Right lobe of liver (tissue), 6 donors: Measurements from ENCODE around the gene NCLN. TPM values are rescaled to one million over a fixed set of nuclear protein-coding genes. Genes with fewer than 3 reads are reported as not detected.

Experiments
- ATAC-seq, 4 donors: fragments of 200-7000 bp; cut with Tn5 transposase; one replicate each; pipeline ENCODE4 v1.9.1; 2020; ENCODE audit warnings: mild to moderate bottlenecking in 4 of 4, moderate library complexity in 4 of 4
- DNase-seq, 3 donors: peaks; one replicate each; pipeline ENCODE4 v3.0.0-alpha.2; 2020
- H3K27ac ChIP-seq, 3 donors: fragments of 200-600 bp; one replicate each; pipeline ENCODE4 v1.8.0; 2022
- H3K27me3 ChIP-seq, 2 donors: fragments of 200-600 bp; one replicate each; pipeline ENCODE4 v1.8.0; 2022
- H3K36me3 ChIP-seq, 4 donors: fragments of 200-600 bp; sonication (generic) in 1 of 4; one replicate each; pipeline versions ENCODE4 v1.5.1 to v1.8.0; 2017 to 2022; ENCODE audit warnings: control low read depth in 1 of 4
- H3K4me1 ChIP-seq, 4 donors: fragments of 200-600 bp; sonication (generic) in 1 of 4; one replicate each; pipeline versions ENCODE4 v1.5.1 to v1.8.0; 2017 to 2022; ENCODE audit warnings: control low read depth in 1 of 4
- H3K4me3 ChIP-seq, 3 donors: fragments of 200-600 bp; one replicate each; pipeline ENCODE4 v1.8.0; 2022
- H3K9me3 ChIP-seq, 4 donors: fragments of 200-600 bp; sonication (generic) in 1 of 4; one replicate each; pipeline versions ENCODE4 v1.5.1 to v1.8.0; 2017 to 2022; ENCODE audit warnings: control low read depth in 1 of 4
- CTCF ChIP-seq, 4 donors: fragments of 200-600 bp in 3 of 4; fragments of 450-650 bp in 1 of 4; IDR thresholded peaks; one replicate each; pipeline versions ENCODE4 v1.5.1 to v1.8.0; 2016 to 2022; ENCODE audit warnings: antibody characterized with exemption in 4 of 4, mild to moderate bottlenecking in 2 of 4
- POLR2A ChIP-seq: fragments of 450-650 bp; IDR thresholded peaks from one replicate; pipeline ENCODE4 v1.6.1; 2017; ENCODE audit warnings: antibody characterized with exemption, mild to moderate bottlenecking
- WGBS: methylation state at CpG from one replicate; pipeline ENCODE4 v1.1.6; 2018; ENCODE audit warnings: low coverage, low lambda C conversion rate; ENCODE audit not compliant: insufficient coverage; ENCODE audit errors: missing lambda C conversion rate; 5-methylcytosine and 5-hydroxymethylcytosine counted together
- intact Hi-C, 2 donors: fragments of 100-400 bp; cut with DNase I; formaldehyde crosslinking; loops; one replicate each; pipeline versions ENCODE4 v1.11.2 to v1.14.1; 2022
- total RNA-seq, 6 experiments: library from RNA; depleted of rRNA in 2 of 6; stranded (reverse); fragments of >200 nt in 2 of 6; fragmentation: NEBNext Ultra II Directional in 3 of 6; extraction: Animal tissue kit (Norgen Biotek cat#: 25700) in 3 of 6; gene quantifications; one replicate each; pipeline versions ENCODE4 v1.1.0 to v1.2.4, GENCODE V29; 2016 to 2023
- donor health status: DM: no; HTN: yes; CAD: no.
- donor health status: DM: no; HTN: no; CAD: no.
- donor health status: DM: no; HTN: no; CAD: no.
- donor health status: DM: no; HTN: yes; CAD: no.
- donor health status: DM: no; HTN: yes; CAD: no.

Gene NCLN
- total RNA-seq, 6 experiments from 2014 or later, result 32.0 to 59.9 (median 40.4) TPM

- DNase-seq (peak in 1 of 3 donors; percentile 50), ATAC-seq (peak; percentile 68 to 86 (median 78))
- TF ChIP-seq CTCF (IDR thresholded peaks at IDR 0.05) (peak; percentile 32 to 57 (median 48)), POLR2A (no peak)
- H3K27me3 ChIP-seq, result no peaks in the 10 kb centered on the region
- WGBS, result 35% methylated on average over 16 of the region's 20 CpGs
- intact Hi-C loops, result no loop called here
- no peaks in the 10 kb centered on the region for H3K9me3 ChIP-seq
- no peaks in the 10 kb centered on the region for H3K4me1 ChIP-seq
- H3K36me3 ChIP-seq, result peaks cover 0 to 15% (median 3%) of the 10 kb centered on the region in 4 donors
- no peak overlapping the region for H3K27ac ChIP-seq
- H3K4me3 ChIP-seq, result no peak overlapping the region
Measured at GRCh38 chr19:3210347-3211017, 24.8 kb downstream of the NCLN start.

- Histone ChIP-seq H3K4me1 (no peaks in the 10 kb centered on the region), H3K4me3 (no peak overlapping the region), H3K27me3 (no peaks in the 10 kb centered on the region), H3K27ac (no peak overlapping the region), H3K9me3 (no peaks in the 10 kb centered on the region), H3K36me3 (peaks cover 0 to 14% (median 3%) of the 10 kb centered on the region in 4 donors)
- TF ChIP-seq CTCF (IDR thresholded peaks at IDR 0.05) (no peak), POLR2A (no peak)
- ATAC-seq (no peak), DNase-seq (no peak)
- intact Hi-C loops, result no loop called here
- 45% methylated on average over 6 of the region's 12 CpGs for WGBS
Measured at GRCh38 chr19:3211191-3211590, 25.5 kb downstream of the NCLN start.

- no peak overlapping the region for H3K4me3 ChIP-seq
- no peaks in the 10 kb centered on the region for H3K27me3 ChIP-seq
- TF ChIP-seq POLR2A (no peak), CTCF (IDR thresholded peaks at IDR 0.05) (no peak)
- H3K9me3 ChIP-seq, result no peaks in the 10 kb centered on the region
- DNase-seq, result no peak
- no peak for ATAC-seq
- 91% methylated on average over 3 of the region's 7 CpGs for WGBS
- H3K4me1 ChIP-seq, result no peaks in the 10 kb centered on the region
- intact Hi-C loops, result no loop called here
- no peaks in the 10 kb centered on the region for H3K36me3 ChIP-seq
- no peak overlapping the region for H3K27ac ChIP-seq
Measured at GRCh38 chr19:3213159-3213558, 27.4 kb downstream of the NCLN start.

GRCh38 chr19:3216874-3217273 lies 31.1 kb downstream of the NCLN start:
- WGBS, result 86% methylated on average over 1 of the region's 5 CpGs
- Histone ChIP-seq H3K36me3 (no peaks in the 10 kb centered on the region), H3K4me1 (no peaks in the 10 kb centered on the region), H3K9me3 (no peaks in the 10 kb centered on the region), H3K27me3 (no peaks in the 10 kb centered on the region), H3K4me3 (no peak overlapping the region), H3K27ac (no peak overlapping the region)
- intact Hi-C loops, result no loop called here
- no peak for ATAC-seq
- TF ChIP-seq CTCF (IDR thresholded peaks at IDR 0.05) (no peak), POLR2A (no peak)
- no peak for DNase-seq
